Activated naive CD8-positive, alpha-beta T cell treated with anti-CD3 and anti-CD28 coated beads, Interleukin-2, amount 50 U/mL, for 16 hours (primary cell): ENCODE measurements around the gene RNF113A.
"Not testable (repeated sequence)": the region's sequence is repeated elsewhere in the genome, so short reads cannot be mapped to it uniquely, and the experiment has no call there.

Source experiments
- DNase-seq: peaks from one replicate; pipeline ENCODE4 v3.0.0-alpha.2; 2020; ENCODE audit warnings: low read depth, low spot score

Gene RNF113A

DNA sequence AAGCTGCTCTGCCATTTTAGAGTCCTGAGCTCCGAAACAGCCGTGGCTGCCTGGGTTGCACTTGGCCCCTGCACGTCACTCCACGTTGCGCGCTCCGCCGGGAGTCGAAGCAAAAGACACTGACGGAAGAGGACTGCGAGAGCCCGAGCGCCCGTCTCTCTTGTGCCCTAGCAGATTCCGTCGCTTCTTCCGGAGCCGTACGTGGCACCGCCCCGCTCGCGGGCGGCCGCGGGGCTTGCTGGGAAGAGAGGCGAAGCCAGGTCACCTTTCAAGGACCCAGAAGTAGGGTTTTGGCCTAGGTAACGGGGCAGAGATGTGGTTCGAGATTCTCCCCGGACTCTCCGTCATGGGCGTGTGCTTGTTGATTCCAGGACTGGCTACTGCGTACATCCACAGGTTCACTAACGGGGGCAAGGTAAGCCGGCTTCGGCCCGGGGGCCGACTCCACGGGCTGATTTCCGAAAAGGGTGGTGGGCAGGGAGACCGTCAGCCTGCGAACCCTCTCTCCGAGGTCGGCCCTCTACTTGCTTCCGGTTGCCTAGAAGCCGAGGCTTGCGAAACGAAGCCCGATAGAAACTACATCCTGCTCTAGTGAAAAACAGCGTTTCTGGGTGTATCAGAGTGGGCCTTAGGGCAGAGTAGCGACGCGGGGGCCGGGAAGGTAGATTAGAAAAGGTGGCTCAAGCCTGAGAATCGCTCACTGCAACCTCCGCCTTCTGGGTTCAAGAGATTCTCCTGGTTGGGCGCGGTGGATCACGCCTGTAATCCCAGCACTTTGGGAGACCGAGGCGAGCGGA, at the start of gene RNF113A, which contains the start of gene NDUFA1:
TSS of gene RNF113A (minus strand) at position 135 of the 797 bp plus-strand sequence. CDS start at position 15, 120 bp downstream.
TSS of gene NDUFA1 (plus strand) at position 234 of the 797 bp plus-strand sequence. CDS start at position 314, 80 bp downstream.
- DNase-seq: peak; percentile 39

DNA sequence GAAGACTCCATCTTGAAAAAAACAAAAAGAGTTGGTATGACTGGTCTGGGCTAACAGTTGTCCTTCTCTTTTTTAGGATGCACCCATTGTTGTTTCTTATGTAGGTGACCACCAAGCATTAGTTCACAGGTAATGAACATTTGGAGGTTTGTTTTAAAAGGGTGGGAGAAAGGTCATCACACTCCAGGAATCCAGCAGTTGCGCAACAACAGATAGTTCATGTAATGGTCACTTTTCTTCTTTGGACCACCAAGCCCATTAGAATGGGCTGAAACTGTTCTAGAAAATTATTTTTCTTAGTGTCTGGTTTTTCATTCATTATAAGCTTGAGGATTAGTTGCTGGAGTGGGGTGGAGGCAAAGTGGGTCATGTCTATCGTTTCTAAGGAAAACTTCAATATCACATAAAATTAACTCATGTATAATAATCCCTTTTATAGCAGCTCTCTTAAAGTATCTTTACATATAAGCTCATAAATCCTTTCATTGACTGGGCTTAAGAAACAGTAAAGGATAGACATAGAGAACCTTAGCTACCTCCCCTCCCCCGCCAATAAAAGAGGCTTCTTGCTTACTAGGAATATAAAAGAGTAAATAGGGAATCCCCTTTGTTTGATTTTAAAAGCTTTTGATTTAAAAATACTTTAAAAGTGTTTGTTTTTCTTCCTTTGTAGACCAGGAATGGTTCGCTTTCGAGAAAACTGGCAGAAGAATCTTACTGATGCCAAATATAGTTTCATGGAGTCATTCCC, 48.5 kb upstream of the RNF113A start:
- no peak for DNase-seq

DNA sequence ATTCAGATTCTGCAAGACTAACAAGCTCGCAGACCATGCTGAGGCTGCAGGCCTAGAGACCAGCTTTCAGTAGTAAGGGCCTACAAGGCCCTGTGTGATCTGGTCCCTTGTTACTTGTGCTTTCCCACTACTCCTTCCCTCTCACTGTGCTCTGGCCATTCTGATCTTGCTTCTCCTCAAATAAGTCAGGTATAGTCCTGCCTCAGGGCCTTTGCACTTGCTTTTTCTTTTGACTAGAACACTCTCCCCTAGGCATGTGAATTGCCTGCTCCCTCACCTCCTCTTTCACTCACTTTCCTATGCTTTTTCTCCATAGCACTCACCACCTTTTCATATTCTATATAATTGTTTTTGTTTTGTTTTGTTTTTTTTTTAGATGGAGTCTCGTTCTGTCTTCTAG, 46.3 kb upstream of the RNF113A start:
- no peak for DNase-seq

DNA sequence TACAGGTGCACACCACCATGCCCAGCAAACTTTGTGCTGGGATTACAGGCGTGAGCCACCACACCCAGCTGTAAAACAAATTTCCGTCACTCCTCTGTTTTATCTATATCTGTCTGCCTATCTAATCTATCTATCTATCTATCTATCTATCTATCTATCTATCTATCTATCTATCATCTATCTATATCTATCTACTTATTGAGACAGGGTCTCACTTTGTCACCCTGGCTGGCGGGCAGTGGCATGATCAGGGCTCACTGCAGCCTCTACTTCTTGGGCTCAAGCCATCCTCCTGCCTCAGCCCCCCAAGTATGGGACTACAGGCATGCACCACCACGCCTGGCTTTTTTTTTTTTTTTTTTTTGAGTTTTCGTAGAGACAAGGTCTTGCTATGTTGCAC, 44.8 kb upstream of the RNF113A start:
- DNase-seq: no peak

DNA sequence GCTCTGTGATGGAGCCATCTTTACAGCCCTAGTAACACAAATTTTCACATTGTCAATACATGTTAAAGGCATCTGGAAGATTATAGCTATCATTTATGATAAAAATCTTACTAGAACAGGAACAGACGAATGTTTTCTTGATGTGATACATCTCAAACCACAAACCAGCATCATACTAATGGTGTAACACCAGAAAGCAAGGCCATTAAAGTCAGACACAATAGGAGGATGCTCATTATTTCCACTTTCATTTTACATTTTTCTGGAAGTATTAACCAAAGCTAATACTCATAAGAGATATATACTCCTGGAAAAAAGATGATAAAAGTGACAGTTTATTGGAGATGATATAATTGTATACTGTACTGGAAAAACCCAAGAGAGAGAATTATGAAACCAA, 29.4 kb upstream of the RNF113A start:
- DNase-seq: no peak

DNA sequence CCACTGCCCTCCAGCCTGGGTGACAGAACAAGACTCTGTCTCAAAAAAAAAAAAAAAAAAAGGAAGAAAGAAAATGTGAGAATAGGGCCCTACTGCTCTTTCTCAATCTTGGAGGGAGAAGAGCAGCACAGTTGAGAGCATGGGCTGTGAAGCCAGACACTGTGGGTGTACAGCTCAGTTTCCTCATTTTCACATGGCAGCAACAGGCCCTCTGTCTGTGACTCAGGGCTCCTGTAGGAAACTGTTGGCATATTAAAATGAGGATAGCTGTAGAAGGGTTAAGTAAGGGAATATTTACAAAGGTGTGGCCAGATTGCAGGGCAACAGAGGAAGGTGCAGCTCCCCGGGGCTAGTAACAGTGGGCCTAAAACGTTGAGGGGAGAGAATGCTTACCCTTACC, 27.6 kb upstream of the RNF113A start:
- DNase-seq: no peak

DNA sequence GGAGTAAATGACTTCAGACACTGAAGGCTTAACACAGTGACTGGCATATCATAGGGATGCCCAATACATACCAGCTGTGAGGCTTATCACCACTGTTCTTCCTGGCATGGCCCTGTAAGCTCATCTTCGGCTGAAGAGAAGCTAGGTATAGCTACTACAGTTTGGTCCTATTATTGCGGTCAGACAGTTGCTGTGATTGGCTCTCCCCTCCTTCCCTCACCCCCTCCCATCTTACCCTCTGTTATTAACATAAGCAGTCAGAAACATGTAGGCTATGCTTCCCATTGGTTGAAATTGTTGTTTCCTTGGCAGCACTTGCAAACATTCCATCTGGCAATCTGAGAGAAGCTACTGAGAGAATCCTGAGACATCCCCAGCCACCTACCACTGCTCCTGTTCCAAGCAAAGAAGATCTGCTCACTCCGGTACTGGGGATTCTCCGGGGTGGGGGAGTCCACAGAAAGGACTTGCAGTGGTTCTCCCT, 24.4 kb upstream of the RNF113A start, which contains the start of gene AKAP14:
TSS of gene AKAP14 (plus strand) at position 51 of the 484 bp plus-strand sequence. CDS start 7,331 bp downstream, outside the sequence.
- no peak for DNase-seq

DNA sequence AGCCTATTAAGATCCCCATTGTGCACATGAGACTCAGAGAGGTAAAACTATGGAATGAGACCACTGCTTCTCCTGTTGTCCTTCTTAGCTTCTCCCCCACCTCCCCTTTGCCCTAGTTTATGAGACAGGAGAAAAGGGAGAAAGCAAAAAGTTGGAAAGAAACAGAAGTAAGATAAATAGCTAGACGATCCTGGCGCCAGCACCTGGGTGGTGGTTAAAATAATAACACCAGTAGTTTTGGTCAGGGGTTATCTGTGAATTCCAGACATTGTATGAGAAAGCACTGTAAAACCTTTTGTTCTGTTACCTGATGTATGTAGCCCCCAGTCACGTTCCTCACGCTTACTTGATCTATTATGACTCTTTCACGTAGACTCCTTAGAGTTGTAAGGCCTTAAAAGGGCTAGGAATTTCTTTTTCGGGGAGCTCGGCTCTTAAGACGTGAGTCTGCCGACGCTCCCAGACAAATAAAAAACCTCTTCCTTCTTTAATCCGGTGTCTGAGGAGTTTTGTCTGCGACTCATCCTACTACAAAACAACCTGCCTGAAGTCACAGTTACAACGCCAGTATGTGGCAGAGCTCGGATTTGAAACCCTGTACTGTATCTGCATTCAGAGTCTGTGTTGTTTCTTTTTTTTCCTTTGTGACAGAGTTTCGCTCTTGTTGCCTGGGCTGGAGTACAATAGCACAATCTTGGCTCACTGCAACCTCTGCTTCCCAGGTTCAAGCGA, 20.6 kb upstream of the RNF113A start:
- not testable (repeated sequence) for DNase-seq

DNA sequence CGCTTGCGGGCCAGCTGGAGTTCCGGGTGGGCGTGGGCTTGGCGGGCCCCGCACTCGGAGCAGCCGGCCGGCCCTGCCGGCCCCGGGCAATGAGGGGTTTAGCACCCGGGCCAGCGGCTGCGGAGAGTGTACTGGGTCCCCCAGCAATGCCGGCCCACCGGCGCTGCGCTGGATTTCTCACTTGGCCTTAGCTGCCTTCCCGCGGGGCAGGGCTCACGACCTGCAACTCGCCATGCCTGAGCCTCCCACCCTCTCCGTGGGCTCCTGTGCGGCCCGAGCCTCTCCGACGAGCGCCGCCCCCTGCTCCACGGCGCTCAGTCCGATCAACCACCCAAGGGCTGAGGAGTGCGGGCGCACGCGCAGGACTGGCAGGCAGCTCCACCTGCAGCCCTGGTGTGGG, 19.1 kb upstream of the RNF113A start:
- not testable (repeated sequence) for DNase-seq

DNA sequence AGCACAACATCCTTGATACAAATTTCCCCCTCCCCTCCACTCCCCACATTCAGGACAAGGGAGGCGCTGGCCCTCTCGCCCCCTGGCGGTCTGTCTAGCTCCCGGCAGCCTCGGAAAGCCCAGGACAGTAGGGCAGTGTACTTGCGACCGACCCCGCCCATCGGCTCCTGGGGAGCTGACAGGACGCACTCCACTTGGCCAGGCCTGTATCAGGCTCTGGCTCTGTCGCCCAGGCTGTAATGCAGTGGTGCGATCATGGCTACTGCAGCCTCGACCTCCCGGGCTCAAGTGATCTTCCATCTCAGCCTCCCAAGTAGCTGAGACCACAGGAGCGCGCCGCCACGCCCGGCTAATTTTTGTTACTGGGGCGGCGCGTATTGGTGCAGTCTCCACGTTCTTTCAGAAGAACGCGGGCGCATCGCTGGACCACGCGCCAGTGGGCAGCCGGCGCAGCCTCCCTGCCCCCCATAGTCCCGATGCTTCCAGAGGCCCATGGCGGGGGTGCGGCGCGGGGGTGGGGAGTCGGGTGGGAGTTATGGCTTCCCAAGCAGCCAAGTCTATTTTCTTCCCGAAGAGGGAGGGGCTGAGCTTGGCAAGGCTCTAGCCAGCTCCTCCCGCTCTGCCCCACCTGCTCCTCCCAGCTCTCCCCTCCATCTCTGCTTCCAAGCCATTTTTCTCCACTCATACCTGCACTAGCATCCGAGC, 16.3 kb upstream of the RNF113A start:
- peak; percentile 4 for DNase-seq

DNA sequence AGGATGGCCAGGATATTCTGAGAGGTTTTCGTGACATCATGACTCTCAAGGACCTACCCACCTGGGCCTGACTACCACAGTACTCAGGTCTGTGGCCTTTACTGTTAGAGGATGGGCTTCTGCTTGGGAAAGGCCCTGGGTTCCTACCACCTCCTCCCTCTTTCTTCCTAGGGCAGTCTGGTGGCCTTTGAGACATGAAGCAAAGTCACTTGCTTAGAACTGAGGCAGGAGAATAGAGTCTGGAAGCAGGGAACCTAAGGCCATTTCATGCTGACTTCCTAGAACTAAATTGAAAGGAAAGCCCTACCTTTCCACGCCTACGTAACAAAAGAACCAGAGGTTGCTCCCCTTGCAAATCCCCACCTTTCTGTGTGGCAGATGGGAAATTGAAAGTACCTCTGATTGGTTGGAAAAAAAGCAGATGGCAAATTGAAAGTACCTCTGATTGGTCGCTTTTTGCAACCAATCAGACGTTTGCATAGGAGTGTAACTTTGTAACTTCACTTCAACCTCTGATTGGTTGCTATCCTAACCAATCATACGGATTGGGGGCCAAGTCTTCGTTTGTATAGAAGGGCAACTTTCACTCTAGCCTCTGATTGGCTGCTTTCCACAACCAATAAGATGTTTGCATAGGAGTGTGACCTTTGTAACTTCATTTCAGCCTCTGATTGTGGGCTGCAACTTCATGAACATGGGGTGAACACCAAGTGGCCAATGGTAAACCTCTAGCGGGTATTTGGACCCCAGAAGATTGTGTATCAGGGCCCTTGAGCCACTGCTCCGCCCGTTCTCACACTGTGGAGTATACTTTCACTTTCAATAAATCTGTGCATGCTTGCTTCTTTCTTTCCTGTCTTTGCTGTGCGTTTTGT, 14.3 kb upstream of the RNF113A start:
- no peak for DNase-seq

DNA sequence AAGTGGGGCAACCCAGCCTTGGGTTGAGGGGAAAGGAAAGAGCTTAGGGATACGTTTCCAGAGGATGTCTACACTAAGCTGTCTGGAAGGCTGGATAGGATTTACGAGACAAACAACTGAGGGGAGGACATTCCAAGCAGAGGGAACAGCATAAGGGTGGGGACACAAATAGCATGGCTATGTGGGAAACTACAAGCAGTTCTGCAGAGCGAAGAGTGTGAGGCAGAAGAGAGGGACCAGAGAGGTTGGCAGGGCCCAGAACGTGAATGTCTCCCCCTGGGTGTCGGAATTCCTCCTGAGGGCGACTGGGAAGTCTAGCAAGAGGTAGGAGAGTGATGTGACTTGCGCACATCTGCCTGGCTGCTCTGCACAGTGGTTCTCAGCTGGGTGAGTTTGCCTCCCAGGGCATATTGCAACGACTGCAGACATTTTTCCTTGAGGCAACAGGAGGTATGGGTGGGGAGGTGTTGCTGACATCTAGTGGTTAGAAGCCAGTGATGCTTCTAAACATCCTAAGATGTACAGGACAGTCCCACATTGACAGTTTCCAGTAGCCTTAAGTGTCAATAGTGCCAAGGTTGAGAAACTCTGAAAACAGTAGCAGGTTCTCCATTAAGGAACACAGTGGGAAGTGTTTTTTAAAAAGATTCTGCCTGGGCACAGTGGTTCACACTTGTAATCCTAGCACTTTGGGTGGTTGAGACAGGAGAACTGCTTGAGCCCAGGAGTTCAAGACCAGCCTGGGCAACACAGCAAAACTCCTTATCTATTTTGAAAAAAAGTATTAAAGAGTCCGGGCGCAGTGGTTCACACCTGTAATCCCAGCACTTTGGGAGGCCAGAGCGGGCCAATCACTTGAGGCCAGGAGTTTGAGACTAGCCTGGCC, 9.3 kb upstream of the RNF113A start:
- DNase-seq: no peak

DNA sequence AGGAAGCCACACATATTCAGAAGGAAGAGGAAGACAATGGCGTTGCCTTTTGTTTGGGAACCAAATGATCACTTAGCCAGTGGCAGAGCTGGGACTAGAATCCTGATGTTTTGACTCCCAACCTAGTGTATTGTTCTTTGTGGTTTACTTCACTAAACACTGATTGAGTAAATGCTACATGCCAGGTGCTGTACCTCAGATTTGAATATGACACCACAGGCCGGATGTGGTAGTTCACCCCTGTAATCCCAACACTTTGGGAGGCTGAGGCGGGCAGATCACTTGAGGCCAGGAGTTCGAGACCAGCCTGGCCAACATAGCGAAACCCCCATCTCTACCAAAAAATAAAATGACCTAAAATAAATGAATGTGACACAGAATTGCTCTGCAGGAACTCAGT, 8.5 kb upstream of the RNF113A start:
- no peak for DNase-seq

DNA sequence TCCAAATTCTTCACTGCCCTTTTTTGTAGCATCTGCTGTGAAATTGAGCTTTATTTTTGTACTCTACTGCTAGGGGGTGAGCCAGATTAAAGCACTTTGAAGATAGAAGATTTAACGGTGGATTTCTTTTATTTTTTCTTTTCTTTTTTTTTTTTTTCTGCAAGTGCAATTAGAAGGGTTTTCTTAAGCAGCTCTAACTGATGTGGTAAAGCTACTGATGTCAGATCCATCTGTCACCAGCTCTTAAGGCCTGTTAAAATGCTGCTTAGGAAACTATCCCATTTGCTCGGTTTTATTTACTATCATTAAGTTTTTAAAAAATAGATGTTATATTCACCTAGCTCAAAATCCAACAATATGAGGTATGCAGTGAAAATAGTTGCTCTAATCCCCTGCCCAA, 7.2 kb upstream of the RNF113A start:
- DNase-seq: no peak

DNA sequence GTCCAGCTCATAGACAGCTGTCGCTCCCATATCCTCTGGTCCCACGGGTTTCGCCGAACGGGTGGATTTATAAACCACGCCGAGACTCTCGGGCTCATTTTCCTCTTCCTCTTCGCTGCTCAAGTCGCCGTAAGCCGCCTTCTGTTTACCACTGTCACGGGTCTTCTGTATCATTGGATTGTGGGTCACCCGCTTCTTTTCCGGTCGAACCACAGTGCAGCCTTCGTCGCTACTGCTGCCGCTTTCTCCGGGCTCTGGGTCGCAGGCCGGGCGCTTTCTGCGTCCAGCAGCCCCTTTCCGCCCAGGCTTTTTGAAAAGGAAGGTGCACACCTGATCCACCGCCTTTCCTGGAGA, 311 bp downstream of the RNF113A start:
- no peak for DNase-seq

DNA sequence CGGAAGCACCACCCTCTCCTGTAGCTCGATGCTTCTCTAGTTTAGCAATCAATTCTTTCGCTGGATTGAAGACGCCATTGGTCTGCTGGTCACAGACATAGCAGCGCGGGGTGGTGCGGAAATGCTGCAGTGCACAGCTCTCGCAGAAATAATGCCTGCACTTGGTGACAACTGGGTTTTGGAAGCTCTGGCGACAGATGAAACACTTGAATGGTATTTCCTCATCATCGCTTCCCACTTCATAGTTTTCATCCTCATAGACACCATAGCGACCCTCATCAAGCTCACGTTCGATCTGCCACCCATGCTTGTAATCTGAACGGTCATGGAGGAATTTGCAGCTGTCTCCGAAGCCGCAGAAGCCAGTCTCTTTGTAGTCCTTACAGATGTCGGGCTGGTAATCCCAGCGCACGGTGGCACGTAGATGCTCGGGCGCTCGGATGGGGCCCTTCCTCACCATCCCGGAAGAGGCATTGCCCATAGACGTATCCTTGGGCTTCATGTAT, 854 bp downstream of the RNF113A start:
- DNase-seq: no peak

DNA sequence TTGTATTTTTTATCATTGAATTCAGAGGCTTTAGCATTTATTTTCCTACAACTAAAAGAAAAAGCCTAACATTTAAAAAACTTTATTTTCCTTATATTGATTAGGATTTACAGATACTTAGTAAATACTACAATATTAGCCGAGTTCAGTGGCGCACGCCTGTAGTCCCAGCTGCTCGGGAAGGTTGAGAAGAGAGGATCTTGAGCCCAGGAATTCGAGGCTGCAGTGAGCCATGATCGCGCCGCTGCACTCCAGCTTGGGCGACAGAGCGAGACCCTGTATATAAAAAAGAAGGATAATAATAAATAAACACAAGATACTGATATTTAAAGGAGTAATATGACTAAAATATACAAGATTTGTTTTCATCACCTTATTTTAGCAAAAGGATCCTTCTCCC, 18.1 kb downstream of the RNF113A start:
- DNase-seq: no peak

DNA sequence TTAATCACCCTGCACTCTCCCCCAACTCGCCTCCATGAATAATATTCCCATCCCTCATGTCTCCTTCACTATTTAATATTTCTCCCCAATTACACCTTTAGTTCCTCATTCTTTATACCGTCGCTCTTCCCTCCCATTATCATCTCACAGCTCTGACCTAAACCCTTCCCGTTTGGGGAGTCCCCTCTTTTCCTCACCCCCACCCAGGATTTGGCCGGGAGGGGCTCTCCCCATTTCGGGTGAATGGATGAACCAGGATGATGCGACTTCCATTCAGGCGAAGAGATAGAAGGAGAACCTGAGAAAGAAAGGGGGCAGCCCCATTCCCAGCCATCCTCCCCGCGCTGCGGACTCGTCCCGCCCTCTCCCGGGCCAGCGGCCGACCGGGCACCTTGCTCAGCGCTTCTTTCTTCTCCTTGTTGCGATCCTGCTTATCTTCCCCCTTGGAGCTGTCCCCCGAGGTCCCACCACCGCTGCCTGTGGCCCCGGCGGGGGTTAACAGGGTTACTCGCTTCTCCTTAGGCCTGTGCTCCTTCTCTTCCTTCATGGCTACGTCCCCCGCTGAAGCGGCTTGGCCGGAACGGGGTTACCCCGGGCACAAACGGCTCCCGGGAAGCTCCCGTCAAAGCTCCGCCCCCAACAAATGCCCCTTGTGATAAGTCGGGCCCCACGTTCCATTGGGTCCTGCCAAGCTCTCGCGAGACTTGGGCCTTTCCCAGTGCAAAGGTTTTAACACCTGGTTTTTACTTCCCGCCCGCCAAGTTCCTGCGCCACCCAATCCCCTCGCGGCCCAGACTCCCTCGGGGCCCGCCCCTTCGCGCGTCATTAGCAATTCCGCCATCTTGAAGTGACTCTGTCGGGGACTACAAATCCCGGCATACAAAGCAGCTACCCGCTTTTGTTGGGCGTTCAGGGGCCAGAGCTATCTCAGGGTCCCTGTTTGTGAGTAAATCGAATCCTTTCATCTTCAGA, 18.9 kb downstream of the RNF113A start, which contains the start of gene UPF3B:
TSS of gene UPF3B (minus strand) at position 582 of the 972 bp plus-strand sequence. CDS start at position 547, 35 bp downstream.
- peak; percentile 81 for DNase-seq
